Large intestine (tissue), 3 donors: Measurements from ENCODE around the gene TBC1D2B. TPM values are rescaled to one million over a fixed set of nuclear protein-coding genes. Genes with fewer than 3 reads are reported as not detected.

ENCODE experiments used
- DNase-seq, 2 donors: peaks; one replicate each; pipeline versions ENCODE4 v3.0.0 to v3.0.0-alpha.2; 2013
- H3K27ac ChIP-seq: one replicate; pipeline ENCODE4 v1.5.1; 2013; ENCODE audit warnings: low read length
- H3K27me3 ChIP-seq: 2 replicates; pipeline ENCODE4 v1.6.1; 2013; ENCODE audit warnings: low read length; ENCODE audit not compliant: control insufficient read depth, insufficient read depth
- H3K36me3 ChIP-seq: 2 replicates; pipeline ENCODE4 v1.6.1; 2013; ENCODE audit warnings: low read length; ENCODE audit not compliant: control insufficient read depth, insufficient read depth
- H3K4me1 ChIP-seq: one replicate; pipeline ENCODE4 v1.6.1; 2013; ENCODE audit warnings: low read length; ENCODE audit not compliant: control insufficient read depth, insufficient read depth
- H3K4me3 ChIP-seq: one replicate; pipeline ENCODE4 v1.5.1; 2013; ENCODE audit warnings: low read length
- H3K9me3 ChIP-seq: one replicate; pipeline ENCODE4 v1.6.1; 2013; ENCODE audit warnings: mild to moderate bottlenecking, low read depth, low read length, moderate library complexity; ENCODE audit not compliant: control insufficient read depth
- WGBS: methylation state at CpG from one replicate; pipeline ENCODE4 v1.1.5; 2013; ENCODE audit warnings: low lambda C conversion rate; ENCODE audit not compliant: insufficient coverage; 5-methylcytosine and 5-hydroxymethylcytosine counted together
- polyA plus RNA-seq: library from polyadenylated mRNA; unstranded; fragments of 120-200 nt; gene quantifications from one replicate; pipeline ENCODE4 v1.2.1, GENCODE V29; 2013

The TBC1D2B gene
- polyA plus RNA-seq, 1 donor, result 44.6 TPM

DNA sequence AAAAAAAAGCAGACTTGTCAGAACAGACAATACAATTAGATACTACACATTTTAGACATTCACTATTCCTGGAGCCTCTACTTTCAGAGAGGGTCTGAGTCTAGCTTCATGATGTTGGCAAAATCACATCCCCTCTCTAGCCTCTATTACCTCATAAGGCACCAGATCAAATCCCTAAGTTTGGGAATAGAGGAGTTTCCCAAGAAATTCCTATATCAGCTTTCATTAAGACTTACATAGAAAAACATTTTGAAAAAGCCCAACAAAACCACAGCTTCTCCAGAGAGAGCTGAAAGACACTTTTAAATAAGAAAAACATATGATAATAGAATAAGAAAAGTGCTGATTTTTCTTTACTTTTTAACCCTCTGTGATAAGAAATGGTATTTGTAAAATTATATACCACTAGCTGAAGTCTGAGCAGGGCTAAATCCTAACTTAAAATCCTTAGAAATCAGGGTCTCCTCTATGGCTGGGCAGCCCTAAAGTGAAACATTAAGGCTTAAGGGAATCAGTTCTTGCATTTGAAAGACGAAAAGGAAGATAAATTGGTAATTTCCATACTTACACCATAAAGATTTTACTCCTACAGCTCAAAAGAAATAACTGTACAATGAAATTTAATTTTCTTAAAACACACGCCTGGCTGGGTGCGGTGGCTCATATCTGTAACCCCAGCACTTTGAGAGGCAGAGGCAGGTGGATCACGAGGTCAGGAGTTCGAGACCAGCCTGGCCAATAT lies 4.3 kb downstream of the TBC1D2B start:
- Histone ChIP-seq H3K27me3 (no peaks in the 10 kb centered on the region), H3K4me3 (no peak overlapping the region), H3K27ac (peak overlapping the region; percentile 86), H3K4me1 (peaks cover 59% of the 10 kb centered on the region), H3K9me3 (no peaks in the 10 kb centered on the region), H3K36me3 (peaks cover 2% of the 10 kb centered on the region)
- WGBS, result no CpG with 5 or more reads among the region's 5 CpGs
- DNase-seq, result no peak

DNA sequence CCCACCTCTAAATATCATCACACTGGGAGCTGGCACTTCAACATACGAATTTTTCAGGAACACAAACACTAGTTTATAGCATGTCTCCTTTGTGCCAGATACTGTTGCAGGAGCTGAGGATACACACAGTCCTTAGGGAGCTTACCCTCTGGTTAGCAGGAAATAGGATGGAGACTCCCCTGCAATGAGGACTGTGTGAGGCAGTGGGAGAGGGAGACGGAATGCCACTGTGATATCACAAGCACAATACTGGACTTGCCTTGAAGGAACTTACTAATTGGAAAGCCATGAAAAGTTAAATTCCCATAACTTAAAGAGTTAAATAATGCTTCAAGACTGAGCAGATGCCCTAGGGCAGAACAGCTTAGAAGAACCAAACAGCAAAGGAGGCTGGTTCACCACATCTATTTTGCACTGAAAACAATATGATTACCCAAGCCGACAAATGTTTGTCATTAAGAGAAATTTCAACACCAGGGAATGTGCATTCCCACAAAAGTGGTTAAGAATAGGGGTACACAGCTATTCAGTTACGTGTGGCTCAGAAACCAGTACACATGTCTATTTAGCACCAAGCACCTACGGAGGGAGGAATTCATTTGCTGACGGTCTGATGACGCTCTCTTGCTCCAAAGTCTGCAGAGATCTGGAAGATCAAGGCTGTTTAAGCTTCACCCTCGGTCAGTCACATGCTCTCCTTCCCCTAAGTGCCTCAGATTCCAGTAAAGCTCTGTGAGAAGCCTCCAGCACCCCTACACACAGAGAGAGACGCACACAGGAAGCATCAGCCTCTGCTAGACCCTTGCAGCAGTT lies 5.2 kb downstream of the TBC1D2B start:
- DNase-seq, result peak; percentile 92 to 96
- Histone ChIP-seq H3K36me3 (peaks cover 2% of the 10 kb centered on the region), H3K27me3 (no peaks in the 10 kb centered on the region), H3K4me3 (no peak overlapping the region), H3K9me3 (no peaks in the 10 kb centered on the region), H3K27ac (peak overlapping the region; percentile 86), H3K4me1 (peaks cover 65% of the 10 kb centered on the region)
- 67% methylated on average over 1 of the region's 9 CpGs for WGBS

DNA sequence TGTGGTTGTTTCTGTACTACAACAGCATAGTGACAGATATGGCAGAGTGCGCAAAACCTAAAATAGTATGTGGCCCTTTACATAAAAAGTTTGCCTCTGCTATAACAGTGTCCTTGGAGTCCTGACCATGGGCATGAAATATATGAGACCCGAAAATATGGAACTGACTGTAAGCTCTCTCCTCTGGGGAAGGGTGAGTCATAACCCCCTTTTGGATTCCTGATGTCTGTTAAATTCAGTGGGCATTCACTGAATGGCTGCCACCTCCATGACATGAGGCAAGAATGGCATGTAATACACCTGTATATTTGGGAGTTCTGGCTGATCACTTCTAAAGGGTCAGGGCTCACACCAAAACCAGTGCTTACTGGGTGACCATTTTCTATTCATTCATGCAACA lies 6.1 kb downstream of the TBC1D2B start:
- Histone ChIP-seq H3K36me3 (peaks cover 2% of the 10 kb centered on the region), H3K4me1 (peaks cover 73% of the 10 kb centered on the region), H3K27me3 (no peaks in the 10 kb centered on the region), H3K4me3 (no peak overlapping the region), H3K27ac (peak overlapping the region; percentile 86), H3K9me3 (no peaks in the 10 kb centered on the region)
- WGBS, result no CpG with 5 or more reads among the region's 2 CpGs
- no peak for DNase-seq

GRCh38 chr15:78070049-78070700 lies 7.3 kb downstream of the TBC1D2B start:
- DNase-seq, result no peak
- Histone ChIP-seq H3K27ac (peak overlapping the region; percentile 5), H3K27me3 (no peaks in the 10 kb centered on the region), H3K4me1 (peaks cover 79% of the 10 kb centered on the region), H3K4me3 (no peak overlapping the region), H3K36me3 (peaks cover 2% of the 10 kb centered on the region), H3K9me3 (no peaks in the 10 kb centered on the region)
- 60% methylated on average over 1 of the region's 4 CpGs for WGBS

DNA sequence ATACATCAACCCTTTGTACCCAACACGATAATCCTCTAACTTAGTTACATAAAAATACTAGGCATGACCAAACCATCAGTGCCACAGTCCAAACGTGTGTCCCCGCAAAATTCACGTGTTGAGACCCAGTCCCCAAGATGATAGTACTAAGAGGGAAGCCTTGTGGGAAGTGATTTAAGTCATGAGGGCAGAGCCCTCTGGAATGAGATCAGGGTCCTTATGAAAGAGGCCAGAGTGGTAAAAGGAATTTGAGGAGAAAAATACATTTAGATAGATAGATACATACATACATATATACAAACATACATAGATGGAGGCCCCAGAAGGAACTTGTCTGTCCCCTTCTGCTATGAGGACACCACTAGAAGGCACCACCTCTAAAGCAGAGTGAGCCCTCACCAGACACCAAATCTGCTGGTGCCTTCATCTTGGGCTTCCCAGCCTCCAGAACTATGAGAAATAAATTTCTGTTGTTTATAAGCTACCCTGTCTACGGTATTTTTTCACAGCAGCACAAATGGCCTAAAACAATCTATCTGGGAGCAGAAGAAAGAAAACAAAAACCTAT lies 8.0 kb downstream of the TBC1D2B start:
- H3K36me3 ChIP-seq, result peaks cover 2% of the 10 kb centered on the region
- no peak overlapping the region for H3K4me3 ChIP-seq
- H3K9me3 ChIP-seq, result no peaks in the 10 kb centered on the region
- no CpG with 5 or more reads among the region's 5 CpGs for WGBS
- H3K27me3 ChIP-seq, result no peaks in the 10 kb centered on the region
- peaks cover 81% of the 10 kb centered on the region for H3K4me1 ChIP-seq
- peak in 1 of 2 donors; percentile 36 for DNase-seq
- peak overlapping the region; percentile 5 for H3K27ac ChIP-seq

- Histone ChIP-seq H3K4me3 (no peak overlapping the region), H3K27me3 (no peaks in the 10 kb centered on the region), H3K4me1 (peaks cover 83% of the 10 kb centered on the region), H3K27ac (peak overlapping the region; percentile 49), H3K36me3 (peaks cover 2% of the 10 kb centered on the region), H3K9me3 (no peaks in the 10 kb centered on the region)
- WGBS, result no CpG with 5 or more reads among the region's 7 CpGs
- DNase-seq, result no peak
These were observed 8.5 kb downstream of the TBC1D2B start for GRCh38 chr15:78069052-78069414.

DNA sequence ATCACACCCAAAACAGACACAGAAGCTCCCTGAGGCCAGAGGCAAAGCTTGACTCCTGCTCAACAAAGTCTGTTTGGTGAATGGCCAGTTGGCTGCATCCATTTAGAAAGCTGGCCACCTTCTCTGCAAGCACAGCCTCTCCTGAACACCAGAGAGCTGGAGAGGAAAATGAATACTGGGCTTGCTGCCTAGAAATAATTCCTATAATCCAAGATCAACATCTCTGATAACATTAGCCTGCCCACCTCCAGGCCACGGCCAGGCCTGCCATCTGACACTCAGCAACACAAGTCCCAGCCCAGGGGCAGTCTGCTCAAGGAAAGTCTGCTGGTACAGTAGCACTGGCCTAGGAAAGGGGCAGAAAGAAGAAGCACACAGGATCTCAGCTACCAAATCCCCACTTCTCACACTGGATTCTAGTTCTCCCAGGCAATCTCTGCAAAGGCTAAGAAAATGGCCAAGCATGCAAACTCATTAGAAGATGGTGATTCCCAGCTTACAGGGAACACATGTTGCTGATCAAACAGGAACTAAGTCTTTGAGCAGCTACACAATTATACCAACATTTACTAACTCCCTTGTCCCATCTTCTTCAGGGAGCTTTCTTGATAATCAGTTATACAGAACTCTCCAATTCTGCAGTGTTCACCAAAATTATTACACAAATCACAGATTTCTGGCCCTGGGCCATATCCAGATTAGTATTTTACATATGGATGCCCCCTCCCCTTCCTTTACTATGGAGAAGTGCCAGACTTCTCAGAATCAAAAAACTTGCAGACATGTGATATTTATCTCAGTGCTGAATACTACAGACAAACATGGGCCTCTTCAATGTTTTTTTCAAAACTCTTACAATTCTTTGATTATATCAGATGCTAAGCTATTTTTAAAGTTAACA lies 9.9 kb downstream of the TBC1D2B start:
- peaks cover 2% of the 10 kb centered on the region for H3K36me3 ChIP-seq
- no peak for DNase-seq
- no peaks in the 10 kb centered on the region for H3K27me3 ChIP-seq
- H3K27ac ChIP-seq, result peak overlapping the region; percentile 36
- WGBS, result no CpG with 5 or more reads among the region's 1 CpG
- peaks cover 79% of the 10 kb centered on the region for H3K4me1 ChIP-seq
- no peaks in the 10 kb centered on the region for H3K9me3 ChIP-seq
- H3K4me3 ChIP-seq, result no peak overlapping the region

- H3K36me3 ChIP-seq, result no peaks in the 10 kb centered on the region
- H3K4me1 ChIP-seq, result peaks cover 74% of the 10 kb centered on the region
- WGBS, result 20% methylated on average over 1 of the region's 7 CpGs
- no peak for DNase-seq
- no peak overlapping the region for H3K4me3 ChIP-seq
- H3K27ac ChIP-seq, result peak overlapping the region; percentile 73
- no peaks in the 10 kb centered on the region for H3K9me3 ChIP-seq
- H3K27me3 ChIP-seq, result no peaks in the 10 kb centered on the region
These were observed 11.3 kb downstream of the TBC1D2B start for GRCh38 chr15:78065973-78066946.
